D721Med (cell line): ENCODE data around the gene PFDN1.

ENCODE experiments used
- DNase-seq: peaks from one replicate; pipeline ENCODE4 v3.0.0; 2011; ENCODE audit warnings: low spot score; ENCODE audit not compliant: insufficient read length
- FAIRE-seq: peaks from 2 replicates; lab custom pipeline; 2011; peaks lifted over from hg19 to GRCh38; lab: Jason Lieb, UNC
- TF ChIP-seq, protein P1 (sequence below): IDR thresholded peaks from 2 replicates; pipeline ENCODE4 v1.5.1; 2012; ENCODE audit warnings: mild to moderate bottlenecking, control low read depth; ENCODE audit not compliant: insufficient read depth; ENCODE audit errors: missing control alignments

Gene PFDN1

GRCh38 chr5:140310434-140310833, 7.5 kb upstream of the PFDN1 start:
- DNase-seq (no peak), FAIRE-seq (no peak)

GRCh38 chr5:140309706-140310249, 6.9 kb upstream of the PFDN1 start:
- TF ChIP-seq, protein P1, sequence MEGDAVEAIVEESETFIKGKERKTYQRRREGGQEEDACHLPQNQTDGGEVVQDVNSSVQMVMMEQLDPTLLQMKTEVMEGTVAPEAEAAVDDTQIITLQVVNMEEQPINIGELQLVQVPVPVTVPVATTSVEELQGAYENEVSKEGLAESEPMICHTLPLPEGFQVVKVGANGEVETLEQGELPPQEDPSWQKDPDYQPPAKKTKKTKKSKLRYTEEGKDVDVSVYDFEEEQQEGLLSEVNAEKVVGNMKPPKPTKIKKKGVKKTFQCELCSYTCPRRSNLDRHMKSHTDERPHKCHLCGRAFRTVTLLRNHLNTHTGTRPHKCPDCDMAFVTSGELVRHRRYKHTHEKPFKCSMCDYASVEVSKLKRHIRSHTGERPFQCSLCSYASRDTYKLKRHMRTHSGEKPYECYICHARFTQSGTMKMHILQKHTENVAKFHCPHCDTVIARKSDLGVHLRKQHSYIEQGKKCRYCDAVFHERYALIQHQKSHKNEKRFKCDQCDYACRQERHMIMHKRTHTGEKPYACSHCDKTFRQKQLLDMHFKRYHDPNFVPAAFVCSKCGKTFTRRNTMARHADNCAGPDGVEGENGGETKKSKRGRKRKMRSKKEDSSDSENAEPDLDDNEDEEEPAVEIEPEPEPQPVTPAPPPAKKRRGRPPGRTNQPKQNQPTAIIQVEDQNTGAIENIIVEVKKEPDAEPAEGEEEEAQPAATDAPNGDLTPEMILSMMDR = no peak
- FAIRE-seq (no peak), DNase-seq (no peak)

More at GRCh38 chr5:140310434-140310833, 7.5 kb upstream of the PFDN1 start:
- TF ChIP-seq, protein P1 = no peak

DNA sequence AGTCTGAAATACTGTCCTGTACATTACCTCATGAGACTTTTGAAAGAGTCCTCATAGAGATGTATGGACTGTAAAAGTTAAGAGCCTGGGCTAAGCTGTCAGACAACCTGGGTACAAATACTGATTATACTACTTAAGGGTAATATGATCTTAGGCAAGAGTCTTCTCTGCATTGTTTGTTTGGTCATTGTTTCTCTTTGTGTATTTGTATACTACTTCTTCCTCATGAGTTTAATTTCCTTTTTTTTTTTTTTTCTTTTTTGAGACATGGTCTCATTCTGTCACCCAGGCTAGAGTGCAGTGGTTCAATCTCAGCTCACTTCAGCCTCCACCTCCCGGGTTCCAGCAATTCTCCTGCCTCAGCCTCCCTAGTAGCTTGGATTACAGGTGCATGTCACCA, 2.6 kb upstream of the PFDN1 start:
- DNase-seq (no peak), FAIRE-seq (no peak)
- TF ChIP-seq, protein P1 = no peak

GRCh38 chr5:140303966-140304365, 1.1 kb upstream of the PFDN1 start:
- no peak for FAIRE-seq
- DNase-seq = no peak
- TF ChIP-seq, protein P1 = no peak

DNA sequence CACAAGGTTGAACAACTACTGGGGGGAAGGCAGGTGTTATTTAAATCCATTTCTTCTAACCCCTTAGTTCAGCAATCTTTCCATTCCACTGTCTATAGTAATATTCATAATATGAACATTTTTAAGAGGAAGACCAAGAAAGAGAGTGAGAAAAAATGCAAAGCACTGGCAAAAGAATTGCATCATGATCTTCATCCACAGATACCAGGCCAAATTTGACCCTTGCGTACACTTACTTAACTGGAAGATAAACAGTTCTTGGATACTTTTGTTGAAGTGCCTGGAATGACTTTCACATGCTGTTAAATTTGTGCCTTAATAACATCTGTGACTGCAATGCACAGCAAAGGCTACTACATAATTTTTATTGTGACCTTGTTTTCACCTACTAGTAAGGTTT, 1.8 kb downstream of the PFDN1 start:
- no peak for FAIRE-seq
- TF ChIP-seq, protein P1 = no peak
- no peak for DNase-seq

GRCh38 chr5:140299056-140299455, 3.8 kb downstream of the PFDN1 start:
- FAIRE-seq (no peak), DNase-seq (no peak)
- TF ChIP-seq, protein P1 = no peak

- TF ChIP-seq, protein P1 = no peak
- FAIRE-seq = no peak
Observed at GRCh38 chr5:140298183-140298601, 4.7 kb downstream of the PFDN1 start.

More at GRCh38 chr5:140298183-140298601, 4.7 kb downstream of the PFDN1 start:
- no peak for DNase-seq
